Transverse colon (tissue), 4 donors: Measurements from ENCODE around the gene CRIP1.

Experiments used
- CTCF ChIP-seq, 5 experiments: fragments of 200-600 bp in 3 of 5; fragments of 450-650 bp in 2 of 5; sonication (generic) in 3 of 5; IDR thresholded peaks; 1 replicate in 2 of 5; 2 replicates in 3 of 5; pipeline ENCODE4 v1.5.1; 2016 to 2017; ENCODE audit warnings: antibody characterized with exemption in 5 of 5, inconsistent platforms in 3 of 5, mild to moderate bottlenecking in 2 of 5, moderate library complexity in 1 of 5
- POLR2AphosphoS5 ChIP-seq, 3 donors: sonication (generic); formaldehyde crosslinking; IDR thresholded peaks; one replicate each; pipeline ENCODE4 v1.6.1; 2016; ENCODE audit warnings: antibody characterized with exemption in 3 of 3

GRCh38 chr14:105473677-105474482 is 12.8 kb upstream of the CRIP1 start:
- TF ChIP-seq CTCF (IDR thresholded peaks at IDR 0.05) (no peak), POLR2AphosphoS5 (IDR thresholded peaks at IDR 0.05) (no peak)
